WTC11 (cell line): ENCODE data around the gene SPOCK2.

Source experiments
- CTCF ChIP-seq: fragments of 200-600 bp; IDR thresholded peaks from 2 replicates; pipeline ENCODE4 v1.8.0; 2022; ENCODE audit warnings: antibody characterized with exemption
- KAT7 ChIP-seq: sonication (generic); formaldehyde crosslinking; IDR thresholded peaks from 2 replicates; pipeline ENCODE4 v1.8.1; 2023; ENCODE audit warnings: missing genetic modification reagents, mild to moderate bottlenecking, borderline replicate concordance
- TCF7 ChIP-seq: sonication (generic); formaldehyde crosslinking; IDR thresholded peaks from 2 replicates; pipeline ENCODE4 v1.8.0; 2022; ENCODE audit warnings: mild to moderate bottlenecking, low read depth, missing genetic modification reagents, moderate library complexity

- TF ChIP-seq CTCF, result no peak
- no peak for TF ChIP-seq TCF7 (CRISPR knock-in tag)
- TF ChIP-seq KAT7 (CRISPR knock-in tag), result no peak
These were observed 26.5 kb upstream of the SPOCK2 start for GRCh38 chr10:72114706-72115450.
